ENCODE results near the gene SRGAP2C.
"Not testable (repeated sequence)": the region's sequence is repeated elsewhere in the genome, so short reads cannot be mapped to it uniquely, and the experiment has no call there.

The SRGAP2C gene

GRCh38 chr1:121283587-121284180, 98.9 kb downstream of the SRGAP2C start:
- DNase-seq = peak; percentile 0

- DNase-seq = not testable (repeated sequence)
Measured at GRCh38 chr1:121292590-121292989, 107.8 kb downstream of the SRGAP2C start.

- not testable (repeated sequence) for DNase-seq
Measured at GRCh38 chr1:121293263-121294204, 108.8 kb downstream of the SRGAP2C start.

- DNase-seq = not testable (repeated sequence)
Measured at GRCh38 chr1:121294205-121294570, 109.4 kb downstream of the SRGAP2C start.

- not testable (repeated sequence) for DNase-seq
Measured at GRCh38 chr1:121296563-121296962, 111.8 kb downstream of the SRGAP2C start.

- not testable (repeated sequence) for DNase-seq
Measured at GRCh38 chr1:121298529-121298928, 113.8 kb downstream of the SRGAP2C start.

GRCh38 chr1:121299514-121300149, 114.9 kb downstream of the SRGAP2C start:
- DNase-seq = not testable (repeated sequence)

- DNase-seq = not testable (repeated sequence)
Measured at GRCh38 chr1:121301876-121302275, 117.1 kb downstream of the SRGAP2C start.

GRCh38 chr1:121307759-121308158, 123.0 kb downstream of the SRGAP2C start:
- not testable (repeated sequence) for DNase-seq

GRCh38 chr1:121315509-121315908, 130.7 kb downstream of the SRGAP2C start:
- not testable (repeated sequence) for DNase-seq

GRCh38 chr1:121316081-121316480, 131.3 kb downstream of the SRGAP2C start:
- not testable (repeated sequence) for DNase-seq

GRCh38 chr1:121317491-121318468, 133.0 kb downstream of the SRGAP2C start:
- DNase-seq = not testable (repeated sequence)

GRCh38 chr1:121318687-121319086, 133.9 kb downstream of the SRGAP2C start:
- not testable (repeated sequence) for DNase-seq

GRCh38 chr1:121321660-121322059, 136.9 kb downstream of the SRGAP2C start:
- DNase-seq = not testable (repeated sequence)

GRCh38 chr1:121324726-121325125, 140.0 kb downstream of the SRGAP2C start:
- DNase-seq = not testable (repeated sequence)

GRCh38 chr1:121332141-121332540, 147.4 kb downstream of the SRGAP2C start:
- DNase-seq = not testable (repeated sequence)

- not testable (repeated sequence) for DNase-seq
Measured at GRCh38 chr1:121332599-121333562, 148.1 kb downstream of the SRGAP2C start.

GRCh38 chr1:121337958-121338357, 153.2 kb downstream of the SRGAP2C start:
- not testable (repeated sequence) for DNase-seq

- not testable (repeated sequence) for DNase-seq
Measured at GRCh38 chr1:121339611-121340010, 154.8 kb downstream of the SRGAP2C start.

GRCh38 chr1:121343311-121343906, 158.6 kb downstream of the SRGAP2C start:
- not testable (repeated sequence) for DNase-seq
